ENCODE measurements around the gene ZFP57. TPM values are rescaled to one million over a fixed set of nuclear protein-coding genes. Genes with fewer than 3 reads are reported as not detected.

ZFP57 gene
- total RNA-seq, 2 experiments from 2014 or later = not detected

DNA sequence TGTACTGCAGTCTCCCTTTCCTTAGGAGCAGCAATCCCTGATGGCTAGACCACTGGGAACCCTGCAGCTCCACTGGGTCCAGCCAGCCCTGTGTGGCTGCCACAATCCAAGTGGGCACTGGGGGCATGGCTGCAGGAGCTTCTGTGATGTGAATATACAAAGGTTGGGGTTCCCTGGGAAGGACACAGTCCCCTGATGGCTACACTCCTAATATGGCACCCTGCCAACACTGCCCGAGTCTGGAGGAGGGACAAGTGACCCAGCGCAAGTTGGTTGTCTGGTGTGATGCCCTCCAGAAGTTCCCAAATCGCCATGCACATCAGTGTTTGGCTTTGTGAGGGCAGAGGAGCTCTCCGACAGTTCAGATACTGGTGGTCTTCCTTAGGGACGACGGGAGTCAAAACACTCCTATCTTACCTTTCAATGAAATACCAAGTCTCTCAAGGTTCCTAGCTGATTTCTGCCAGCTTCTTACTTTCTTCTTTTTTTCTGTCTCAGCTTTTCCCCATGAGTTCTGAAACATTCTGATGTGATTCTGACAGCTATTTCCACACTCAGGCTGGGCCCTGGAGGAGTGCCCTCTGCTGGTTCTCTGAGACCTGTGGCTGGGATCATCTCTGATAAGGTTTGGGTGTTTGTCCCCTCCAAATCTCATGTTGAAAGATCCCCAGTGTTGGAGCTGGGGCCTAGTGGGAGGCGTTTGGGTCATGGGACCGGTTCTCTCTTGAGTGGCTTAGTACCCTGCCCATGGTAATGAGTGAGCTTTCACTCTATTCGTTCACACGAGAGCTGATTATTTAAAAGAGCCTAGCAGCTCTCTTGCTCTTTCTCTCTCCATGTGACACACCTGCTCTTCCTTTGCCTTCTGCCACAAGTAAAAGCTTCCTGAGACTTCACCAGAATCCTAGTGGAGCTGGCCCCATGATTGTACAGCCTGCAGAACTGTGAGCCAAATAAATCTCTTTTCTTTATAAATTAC is 15.5 kb upstream of the ZFP57 start:
- POLR2A ChIA-PET = no interaction called here
- peaks cover 5% of the 10 kb centered on the region; the same call in 1 of the 2 replicates for H3K9me3 ChIP-seq (ENCODE audit: low read length)
- no peaks in the 10 kb centered on the region for H3K36me3 ChIP-seq (ENCODE audit: insufficient read depth, low read length)
- CTCF ChIA-PET (ENCODE audit: unreplicated experiment) = no interaction called here
- no peak overlapping the region for H2AFZ ChIP-seq (ENCODE audit: low read length)
- no peak overlapping the region for H3K27ac ChIP-seq (ENCODE audit: low read depth, low read length, poor library complexity, severe bottlenecking)
- no peaks in the 10 kb centered on the region for H3K4me1 ChIP-seq (ENCODE audit: insufficient read depth, low read length, poor library complexity, severe bottlenecking)
- intact Hi-C loops (cut with micrococcal nuclease; ENCODE audit: unreplicated experiment) = no loop called here
- H4K20me1 ChIP-seq (ENCODE audit: insufficient read depth, low read length) = no peaks in the 10 kb centered on the region
- H3K79me2 ChIP-seq (ENCODE audit: insufficient read depth, low read depth, low read length) = no peaks in the 10 kb centered on the region
- TF ChIP-seq EZH2phosphoT487 (IDR thresholded peaks at IDR 0.05; ENCODE audit: borderline replicate concordance, low read depth, low read length) = no peak
- TF ChIP-seq, protein P1, sequence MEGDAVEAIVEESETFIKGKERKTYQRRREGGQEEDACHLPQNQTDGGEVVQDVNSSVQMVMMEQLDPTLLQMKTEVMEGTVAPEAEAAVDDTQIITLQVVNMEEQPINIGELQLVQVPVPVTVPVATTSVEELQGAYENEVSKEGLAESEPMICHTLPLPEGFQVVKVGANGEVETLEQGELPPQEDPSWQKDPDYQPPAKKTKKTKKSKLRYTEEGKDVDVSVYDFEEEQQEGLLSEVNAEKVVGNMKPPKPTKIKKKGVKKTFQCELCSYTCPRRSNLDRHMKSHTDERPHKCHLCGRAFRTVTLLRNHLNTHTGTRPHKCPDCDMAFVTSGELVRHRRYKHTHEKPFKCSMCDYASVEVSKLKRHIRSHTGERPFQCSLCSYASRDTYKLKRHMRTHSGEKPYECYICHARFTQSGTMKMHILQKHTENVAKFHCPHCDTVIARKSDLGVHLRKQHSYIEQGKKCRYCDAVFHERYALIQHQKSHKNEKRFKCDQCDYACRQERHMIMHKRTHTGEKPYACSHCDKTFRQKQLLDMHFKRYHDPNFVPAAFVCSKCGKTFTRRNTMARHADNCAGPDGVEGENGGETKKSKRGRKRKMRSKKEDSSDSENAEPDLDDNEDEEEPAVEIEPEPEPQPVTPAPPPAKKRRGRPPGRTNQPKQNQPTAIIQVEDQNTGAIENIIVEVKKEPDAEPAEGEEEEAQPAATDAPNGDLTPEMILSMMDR (conservative IDR thresholded peaks at IDR 0.05; ENCODE audit: low read length) = peak; percentile 70
- no peaks in the 10 kb centered on the region for H3K9me2 ChIP-seq (ENCODE audit: insufficient read depth, low read length)
- H3K4me3 ChIP-seq (ENCODE audit: low read depth, low read length, poor library complexity, severe bottlenecking) = no peak overlapping the region
- DNase-seq (ENCODE audit: low spot score) = no peak
- no peak overlapping the region for H3K4me2 ChIP-seq (ENCODE audit: low read length)
- no TSS peak for BruUV-seq (replicated peaks)

DNA sequence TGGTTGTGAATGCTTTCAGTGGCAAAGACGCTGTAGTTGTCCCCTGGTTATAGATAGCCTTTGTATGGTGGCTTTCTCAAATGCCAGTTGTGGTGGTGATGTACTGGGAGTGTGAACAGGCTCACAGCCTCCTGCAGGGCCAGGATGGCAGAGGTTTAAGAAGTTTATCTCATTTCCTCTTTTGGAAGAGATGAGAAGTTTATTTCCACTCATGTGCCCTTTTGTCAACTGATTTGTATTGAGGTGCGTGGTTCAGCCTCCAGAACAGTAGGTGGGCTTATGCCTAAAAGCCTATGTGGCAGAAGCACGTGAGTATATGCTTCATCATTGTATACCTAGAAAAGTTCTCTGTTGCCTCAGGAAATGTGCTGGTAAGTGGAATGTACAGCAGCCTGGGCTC is 13.7 kb upstream of the ZFP57 start:
- ChIA-PET POLR2A (interaction anchor here (1.1 kb wide), 1 partner anchor 18 kb away, joined by 4 read pairs; no protein-coding TSS in a partner anchor), CTCF (ENCODE audit: unreplicated experiment) (no interaction called here)
- DNase-seq (ENCODE audit: low spot score) = no peak
- no TSS peak for BruUV-seq (replicated peaks)
- H3K9me2 ChIP-seq (ENCODE audit: insufficient read depth, low read length) = no peaks in the 10 kb centered on the region
- H3K36me3 ChIP-seq (ENCODE audit: insufficient read depth, low read length) = no peaks in the 10 kb centered on the region
- H3K4me1 ChIP-seq (ENCODE audit: insufficient read depth, low read length, poor library complexity, severe bottlenecking) = no peaks in the 10 kb centered on the region
- no peaks in the 10 kb centered on the region for H3K79me2 ChIP-seq (ENCODE audit: insufficient read depth, low read depth, low read length)
- intact Hi-C loops (cut with micrococcal nuclease; ENCODE audit: unreplicated experiment) = no loop called here
- no peak overlapping the region for H3K4me3 ChIP-seq (ENCODE audit: low read depth, low read length, poor library complexity, severe bottlenecking)
- H3K9me3 ChIP-seq (ENCODE audit: low read length) = peaks cover 5% of the 10 kb centered on the region; the same call in 1 of the 2 replicates
- H2AFZ ChIP-seq (ENCODE audit: low read length) = no peak overlapping the region
- H4K20me1 ChIP-seq (ENCODE audit: insufficient read depth, low read length) = no peaks in the 10 kb centered on the region
- no peak overlapping the region for H3K27ac ChIP-seq (ENCODE audit: low read depth, low read length, poor library complexity, severe bottlenecking)
- TF ChIP-seq, protein P1 (conservative IDR thresholded peaks at IDR 0.05; ENCODE audit: low read length) = no peak
- TF ChIP-seq EZH2phosphoT487 (IDR thresholded peaks at IDR 0.05; ENCODE audit: borderline replicate concordance, low read depth, low read length) = no peak
- no peak overlapping the region for H3K4me2 ChIP-seq (ENCODE audit: low read length)

Measured in OCI-LY7 (cell line).